HFF-Myc (cell line): Measurements from ENCODE around the gene PRCP.

ENCODE experiments used
- DNase-seq: peaks from one replicate; pipeline ENCODE4 v3.0.0-alpha.2; 2011; ENCODE audit warnings: low read depth; ENCODE audit errors: extremely low read depth
- H3K4me3 ChIP-seq: replicated peaks from 2 replicates; pipeline ENCODE4 v1.5.1; 2011; ENCODE audit warnings: low read depth, mild to moderate bottlenecking, control low read depth, low read length
- CTCF ChIP-seq: IDR thresholded peaks from 2 replicates; pipeline ENCODE4 v1.5.1; 2012; ENCODE audit warnings: mild to moderate bottlenecking, low read depth, low read length, control low read depth; ENCODE audit errors: missing control alignments

The PRCP gene

GRCh38 chr11:82937554-82937953 lies 37.3 kb upstream of the PRCP start:
- DNase-seq, result no peak
- H3K4me3 ChIP-seq, result no peak overlapping the region
- no peak for TF ChIP-seq CTCF

GRCh38 chr11:82936261-82936660 lies 36.0 kb upstream of the PRCP start:
- H3K4me3 ChIP-seq, result no peak overlapping the region
- no peak for DNase-seq
- TF ChIP-seq CTCF, result no peak

- no peak for TF ChIP-seq CTCF
- H3K4me3 ChIP-seq, result no peak overlapping the region
- DNase-seq, result no peak
Observed at GRCh38 chr11:82932564-82932963, 32.3 kb upstream of the PRCP start.

- no peak for TF ChIP-seq CTCF
- no peak for DNase-seq
- no peak overlapping the region for H3K4me3 ChIP-seq
Observed at GRCh38 chr11:82930734-82931133, 30.5 kb upstream of the PRCP start.

- H3K4me3 ChIP-seq, result no peak overlapping the region
- no peak for DNase-seq
- no peak for TF ChIP-seq CTCF
Observed at GRCh38 chr11:82930229-82930628, 30.0 kb upstream of the PRCP start.

- TF ChIP-seq CTCF, result no peak
- DNase-seq, result no peak
- no peak overlapping the region for H3K4me3 ChIP-seq
Observed at GRCh38 chr11:82929121-82929520, 28.9 kb upstream of the PRCP start.

- TF ChIP-seq CTCF, result peak; percentile 71
- no peak overlapping the region for H3K4me3 ChIP-seq
- peak; percentile 48 for DNase-seq
Observed at GRCh38 chr11:82927264-82927880, 27.1 kb upstream of the PRCP start.
